ENCODE measurements around the gene UNC5CL. TPM values are rescaled to one million over a fixed set of nuclear protein-coding genes. Genes with fewer than 3 reads are reported as not detected.

The UNC5CL gene
- total RNA-seq, 1 experiment from 2014 or later, result 4.5 TPM

DNA sequence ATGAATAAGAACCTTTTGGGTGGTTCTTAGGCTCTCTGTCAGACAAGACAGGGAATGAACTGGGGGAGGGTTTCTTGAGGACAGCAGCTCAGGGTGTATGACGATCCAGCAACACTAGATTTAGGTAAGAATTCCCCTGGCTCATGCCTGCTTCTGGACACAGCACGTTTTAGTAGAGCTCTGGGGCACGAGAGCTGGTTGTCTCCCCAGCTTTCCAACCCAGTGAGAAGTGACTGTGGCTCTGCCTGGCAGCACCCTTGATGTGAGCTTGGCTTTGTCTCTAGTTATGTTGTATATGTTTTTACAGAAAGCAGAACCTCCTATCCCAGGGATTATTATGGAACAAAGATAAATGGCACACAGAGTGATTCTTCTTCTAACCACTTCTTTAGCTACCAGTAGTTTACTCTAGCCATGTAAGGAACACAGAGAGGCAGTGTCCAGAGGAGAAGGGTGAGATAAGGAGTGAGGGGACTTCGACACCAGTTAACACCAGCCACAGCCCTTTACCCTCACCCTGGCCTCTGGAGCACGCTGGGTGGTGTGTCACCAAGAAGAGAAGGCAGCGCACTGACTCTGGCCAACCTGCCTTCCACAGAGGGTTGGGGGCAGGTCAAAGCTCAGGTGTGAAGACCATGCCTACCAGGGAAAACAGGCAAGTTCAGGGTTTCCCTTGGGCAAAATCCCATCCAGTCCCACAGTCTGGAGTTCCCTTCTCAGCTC, 17.9 kb upstream of the UNC5CL start:
- peaks cover 29% of the 10 kb centered on the region for H3K4me1 Mint-ChIP-seq

GRCh38 chr6:41055149-41055548, 16.1 kb upstream of the UNC5CL start:
- POLR2A ChIA-PET, result interaction anchor here (0.6 kb wide), 1 partner anchor 1152 kb away, joined by 3 read pairs; no protein-coding TSS in a partner anchor
- no peak overlapping the region for H3K4me3 Mint-ChIP-seq
- no peaks in the 10 kb centered on the region for H3K36me3 Mint-ChIP-seq
- H3K9me3 Mint-ChIP-seq, result no peaks in the 10 kb centered on the region
- H3K27me3 Mint-ChIP-seq (ENCODE audit: low read depth), result no peaks in the 10 kb centered on the region
- H3K27ac Mint-ChIP-seq, result no peak overlapping the region
- TF ChIP-seq NFATC4 (CRISPR knock-in tag; IDR thresholded peaks at IDR 0.05), result no peak
- no peak for TF ChIP-seq GTF2I (CRISPR knock-in tag; conservative IDR thresholded peaks at IDR 0.05)
- TF ChIP-seq, protein P1, sequence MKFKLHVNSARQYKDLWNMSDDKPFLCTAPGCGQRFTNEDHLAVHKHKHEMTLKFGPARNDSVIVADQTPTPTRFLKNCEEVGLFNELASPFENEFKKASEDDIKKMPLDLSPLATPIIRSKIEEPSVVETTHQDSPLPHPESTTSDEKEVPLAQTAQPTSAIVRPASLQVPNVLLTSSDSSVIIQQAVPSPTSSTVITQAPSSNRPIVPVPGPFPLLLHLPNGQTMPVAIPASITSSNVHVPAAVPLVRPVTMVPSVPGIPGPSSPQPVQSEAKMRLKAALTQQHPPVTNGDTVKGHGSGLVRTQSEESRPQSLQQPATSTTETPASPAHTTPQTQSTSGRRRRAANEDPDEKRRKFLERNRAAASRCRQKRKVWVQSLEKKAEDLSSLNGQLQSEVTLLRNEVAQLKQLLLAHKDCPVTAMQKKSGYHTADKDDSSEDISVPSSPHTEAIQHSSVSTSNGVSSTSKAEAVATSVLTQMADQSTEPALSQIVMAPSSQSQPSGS (CRISPR knock-in tag; IDR thresholded peaks at IDR 0.05; ENCODE audit: borderline replicate concordance, low read depth), result no peak
- TF ChIP-seq NFYB (CRISPR knock-in tag; conservative IDR thresholded peaks at IDR 0.05; ENCODE audit: low read depth), result no peak
- no peak for TF ChIP-seq E2F4 (CRISPR knock-in tag; IDR thresholded peaks at IDR 0.05; ENCODE audit: borderline replicate concordance, low read depth)
- TF ChIP-seq RORB (CRISPR knock-in tag; IDR thresholded peaks at IDR 0.05), result no peak
- TF ChIP-seq NR2C2 (CRISPR knock-in tag; IDR thresholded peaks at IDR 0.05), result no peak
- no peak for TF ChIP-seq MXD4 (CRISPR knock-in tag; IDR thresholded peaks at IDR 0.05; ENCODE audit: borderline replicate concordance)
- TF ChIP-seq RELA (CRISPR knock-in tag; IDR thresholded peaks at IDR 0.05; ENCODE audit: borderline replicate concordance), result no peak
- no peak for TF ChIP-seq ARID4B (CRISPR knock-in tag; IDR thresholded peaks at IDR 0.05; ENCODE audit: borderline replicate concordance)
- TF ChIP-seq IRF2 (CRISPR knock-in tag; IDR thresholded peaks at IDR 0.05; ENCODE audit: borderline replicate concordance, low read depth), result no peak
- TF ChIP-seq, protein P2, sequence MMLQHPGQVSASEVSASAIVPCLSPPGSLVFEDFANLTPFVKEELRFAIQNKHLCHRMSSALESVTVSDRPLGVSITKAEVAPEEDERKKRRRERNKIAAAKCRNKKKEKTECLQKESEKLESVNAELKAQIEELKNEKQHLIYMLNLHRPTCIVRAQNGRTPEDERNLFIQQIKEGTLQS (CRISPR knock-in tag; conservative IDR thresholded peaks at IDR 0.05), result no peak
- TF ChIP-seq, protein P3, sequence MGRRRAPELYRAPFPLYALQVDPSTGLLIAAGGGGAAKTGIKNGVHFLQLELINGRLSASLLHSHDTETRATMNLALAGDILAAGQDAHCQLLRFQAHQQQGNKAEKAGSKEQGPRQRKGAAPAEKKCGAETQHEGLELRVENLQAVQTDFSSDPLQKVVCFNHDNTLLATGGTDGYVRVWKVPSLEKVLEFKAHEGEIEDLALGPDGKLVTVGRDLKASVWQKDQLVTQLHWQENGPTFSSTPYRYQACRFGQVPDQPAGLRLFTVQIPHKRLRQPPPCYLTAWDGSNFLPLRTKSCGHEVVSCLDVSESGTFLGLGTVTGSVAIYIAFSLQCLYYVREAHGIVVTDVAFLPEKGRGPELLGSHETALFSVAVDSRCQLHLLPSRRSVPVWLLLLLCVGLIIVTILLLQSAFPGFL (CRISPR knock-in tag; IDR thresholded peaks at IDR 0.05; ENCODE audit: borderline replicate concordance), result no peak
- TF ChIP-seq JUN (CRISPR knock-in tag; IDR thresholded peaks at IDR 0.05), result no peak
- H3K4me1 Mint-ChIP-seq, result peaks cover 32% of the 10 kb centered on the region
- CTCF ChIA-PET, result interaction anchor here (1.1 to 2.6 kb wide), 3 partner anchors 10 to 27 kb away, joined by 3 to 13 read pairs (median 13); partner anchors contain the start of gene UNC5CL
- DNase-seq (ENCODE audit: low spot score) (no peak), ATAC-seq (no peak)

More for the DNA sequence above, 17.9 kb upstream of the UNC5CL start:
- ChIA-PET CTCF (interaction anchor here (2.3 to 2.6 kb wide), 2 partner anchors 17 to 29 kb away, joined by 13 read pairs; partner anchors contain the start of gene UNC5CL), POLR2A (interaction anchor here (0.6 kb wide), 1 partner anchor 141 kb away, joined by 3 read pairs; no protein-coding TSS in a partner anchor)
- H3K4me3 Mint-ChIP-seq, result no peak overlapping the region
- no peak for ATAC-seq
- no peak for DNase-seq (ENCODE audit: low spot score)
- TF ChIP-seq E2F1 (CRISPR knock-in tag; IDR thresholded peaks at IDR 0.05) (no peak), TEAD1 (CRISPR knock-in tag; IDR thresholded peaks at IDR 0.05) (no peak), MXD4 (CRISPR knock-in tag; IDR thresholded peaks at IDR 0.05; ENCODE audit: borderline replicate concordance) (no peak)
- H3K9me3 Mint-ChIP-seq, result no peaks in the 10 kb centered on the region
- no peaks in the 10 kb centered on the region for H3K27me3 Mint-ChIP-seq (ENCODE audit: low read depth)
- H3K27ac Mint-ChIP-seq, result no peak overlapping the region
- peaks cover under 1% of the 10 kb centered on the region; the same call in 1 of the 2 replicates for H3K36me3 Mint-ChIP-seq

Measured in WTC11 (cell line).